Stimulated activated CD4-positive, alpha-beta T cell treated with anti-CD3 and anti-CD28 coated beads, Interleukin-1b, Interleukin-23, amount 100 ng/mL, for 24 hours (primary cell): ENCODE data around the gene NUP93.
A peak's percentile ranks its signal among the peaks of the same experiment; 100 is the strongest.
"Not testable (repeated sequence)": the region's sequence is repeated elsewhere in the genome, so short reads cannot be mapped to it uniquely, and the experiment has no call there.

Experiments
- DNase-seq, 4 experiments: peaks; one replicate each; pipeline ENCODE4 v3.0.0-alpha.2; 2020; ENCODE audit warnings: low read depth in 4 of 4, low spot score in 1 of 4

NUP93 gene

DNA sequence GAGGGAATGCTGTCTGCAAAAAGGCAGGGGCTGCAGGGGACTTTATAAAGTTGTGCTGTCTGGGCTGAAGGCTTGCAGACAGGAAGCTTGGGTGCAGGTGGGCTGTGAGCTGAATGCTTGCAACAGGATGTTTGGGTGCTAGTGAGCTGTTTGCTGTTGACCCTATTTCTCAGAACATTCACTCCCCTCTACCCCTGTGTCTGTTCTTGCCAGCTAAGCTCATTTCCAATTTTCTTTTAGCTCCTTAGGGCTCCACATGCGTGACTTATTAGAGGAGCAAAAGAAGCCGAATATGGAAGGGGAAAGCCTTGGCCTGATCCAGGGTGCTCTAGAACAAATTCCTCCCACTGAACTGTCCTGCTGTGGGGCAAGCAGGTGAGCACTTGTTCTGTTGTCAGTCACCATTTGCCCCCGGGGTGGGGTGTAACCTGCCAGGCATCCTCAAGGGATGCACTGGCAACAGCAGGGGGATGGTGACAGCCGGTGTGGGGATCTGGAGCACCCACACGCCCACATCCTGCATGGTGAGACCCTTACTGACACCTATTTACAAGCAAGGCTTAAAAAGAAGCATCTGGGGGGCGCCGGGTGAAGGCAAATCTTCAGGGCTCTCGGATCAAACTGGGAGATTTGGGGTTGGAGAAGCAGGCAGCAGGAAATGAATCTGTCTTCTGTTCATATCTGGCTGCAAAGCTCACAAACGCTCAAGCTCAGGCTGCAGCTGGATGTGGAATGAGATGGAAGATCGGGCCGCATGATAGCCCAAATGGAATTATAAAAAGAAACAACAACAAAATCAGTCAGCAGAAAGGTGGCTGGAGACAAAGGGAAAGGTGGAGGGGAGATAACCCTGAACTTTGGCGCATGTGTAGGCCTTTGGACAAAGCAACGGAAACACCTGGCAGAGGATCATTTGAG, 21.1 kb upstream of the NUP93 start:
- DNase-seq: no peak

DNA sequence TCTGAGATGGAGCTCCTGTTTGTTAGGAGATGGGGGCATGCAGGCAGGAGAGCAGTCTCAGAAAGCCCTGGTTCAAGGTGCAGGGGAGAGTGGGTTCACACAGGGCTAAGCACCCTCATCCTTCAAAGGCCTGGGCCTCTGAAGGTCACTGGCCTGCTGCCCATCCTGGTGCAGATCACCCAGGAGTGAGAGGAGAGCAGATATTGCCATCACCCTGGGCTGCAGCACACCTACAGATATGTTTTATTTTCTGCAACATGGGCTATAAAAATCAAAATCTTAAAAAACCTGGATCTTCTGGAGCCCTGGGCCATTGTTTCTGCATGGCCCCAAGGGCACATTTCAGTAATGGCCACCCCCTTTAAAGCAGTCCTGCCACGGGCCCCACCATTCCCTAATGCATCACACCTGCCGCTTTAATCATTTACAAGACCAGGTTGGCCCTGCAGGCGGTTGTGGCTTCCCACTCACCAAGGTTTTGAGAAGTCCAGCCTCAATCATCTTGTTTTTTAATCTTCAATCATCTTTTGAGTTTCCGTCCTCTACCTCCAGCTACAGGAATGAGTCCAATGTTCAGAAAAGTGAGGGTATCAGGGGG, 20.4 kb upstream of the NUP93 start:
- DNase-seq: no peak

DNA sequence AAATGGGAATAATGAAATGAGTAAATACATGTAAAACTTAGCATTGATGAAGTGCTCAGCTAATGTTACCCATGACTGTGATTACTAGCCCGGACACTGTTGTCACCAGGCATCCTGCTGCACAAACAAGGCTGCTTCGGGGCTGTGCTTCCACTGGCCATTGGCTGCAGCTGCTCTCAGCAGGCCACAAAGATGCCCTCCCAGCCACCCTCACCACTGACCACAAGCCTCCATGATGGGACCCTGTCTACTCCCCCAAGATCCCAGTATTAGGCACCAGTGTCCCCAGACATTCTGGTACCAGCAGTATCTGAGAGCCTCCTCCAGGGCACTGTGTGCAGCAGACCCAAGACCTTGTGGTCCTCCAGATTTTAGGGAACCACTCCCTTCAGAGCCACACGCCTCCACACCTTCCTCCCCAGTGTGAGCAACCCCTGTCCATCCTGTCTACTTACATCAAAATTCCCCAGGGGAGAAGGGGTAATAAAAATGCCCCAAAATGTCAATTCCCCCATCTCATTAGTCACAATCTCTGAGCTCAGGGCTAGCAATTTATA, 19.7 kb upstream of the NUP93 start:
- DNase-seq: no peak

- no peak for DNase-seq
These were observed 18.1 kb upstream of the NUP93 start for GRCh38 chr16:56711862-56712261.

GRCh38 chr16:56713794-56714193, 16.1 kb upstream of the NUP93 start:
- DNase-seq: no peak

- no peak for DNase-seq
These were observed 14.8 kb upstream of the NUP93 start for GRCh38 chr16:56715126-56715525.

- DNase-seq: no peak
These were observed 13.2 kb upstream of the NUP93 start for GRCh38 chr16:56716761-56717160.

DNA sequence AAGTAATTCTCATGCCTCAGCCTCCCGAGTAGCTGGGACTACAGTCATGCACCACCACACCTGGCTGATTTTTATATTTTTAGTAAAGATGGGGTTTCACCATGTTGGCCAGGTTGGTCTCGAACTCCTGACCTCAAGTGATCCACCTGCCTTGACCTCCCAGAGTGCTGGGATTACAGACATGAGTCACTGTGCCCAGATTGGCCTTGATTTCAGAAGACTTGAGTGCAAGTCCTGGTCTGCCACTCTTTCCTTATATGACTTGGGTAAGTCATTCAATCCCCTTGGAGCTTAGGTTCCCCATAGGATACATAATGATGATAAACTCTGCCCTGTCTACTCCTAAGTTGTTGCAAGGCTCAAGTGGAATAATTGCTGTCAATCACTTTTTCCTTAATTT, 12.4 kb upstream of the NUP93 start:
- DNase-seq: not testable (repeated sequence)

DNA sequence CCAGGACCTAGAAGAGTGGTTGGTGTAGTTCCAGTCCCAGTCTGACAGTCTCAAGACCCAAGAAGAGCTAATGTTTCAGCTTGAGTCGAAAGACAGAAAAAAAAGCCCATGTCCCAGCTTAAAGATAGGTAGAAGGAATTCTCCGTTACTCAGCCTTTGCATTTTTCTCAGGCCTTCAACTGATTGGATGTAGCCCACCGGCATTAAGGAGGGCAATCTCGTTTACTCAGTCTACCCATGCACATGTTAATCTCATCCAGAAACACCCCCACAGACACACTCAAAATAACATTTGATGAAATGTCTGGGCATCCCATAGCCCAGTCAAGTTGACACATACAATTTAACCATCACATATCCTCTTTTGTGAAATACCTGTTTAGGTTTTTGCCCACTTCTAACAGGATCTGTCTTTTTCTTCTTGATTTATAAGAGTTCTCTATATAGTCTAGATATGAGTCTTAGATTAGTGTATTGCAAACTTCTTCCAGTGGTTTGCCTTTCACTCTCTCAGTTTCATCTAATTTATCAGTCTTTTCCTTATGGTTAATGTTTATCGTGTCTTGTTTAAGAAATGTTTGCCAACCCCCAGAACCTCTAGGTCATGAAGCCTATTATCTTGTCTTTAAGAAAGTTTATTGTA, 7.6 kb upstream of the NUP93 start:
- DNase-seq: no peak

- DNase-seq: no peak
These were observed 5.7 kb upstream of the NUP93 start for GRCh38 chr16:56724191-56724590.

GRCh38 chr16:56726283-56726682, 3.6 kb upstream of the NUP93 start:
- no peak for DNase-seq

- DNase-seq: no peak
These were observed 3.0 kb upstream of the NUP93 start for GRCh38 chr16:56726926-56727325.

- no peak for DNase-seq
These were observed 1.9 kb upstream of the NUP93 start for GRCh38 chr16:56728027-56728426.

GRCh38 chr16:56728980-56729734, 772 bp upstream of the NUP93 start:
- DNase-seq: no peak

DNA sequence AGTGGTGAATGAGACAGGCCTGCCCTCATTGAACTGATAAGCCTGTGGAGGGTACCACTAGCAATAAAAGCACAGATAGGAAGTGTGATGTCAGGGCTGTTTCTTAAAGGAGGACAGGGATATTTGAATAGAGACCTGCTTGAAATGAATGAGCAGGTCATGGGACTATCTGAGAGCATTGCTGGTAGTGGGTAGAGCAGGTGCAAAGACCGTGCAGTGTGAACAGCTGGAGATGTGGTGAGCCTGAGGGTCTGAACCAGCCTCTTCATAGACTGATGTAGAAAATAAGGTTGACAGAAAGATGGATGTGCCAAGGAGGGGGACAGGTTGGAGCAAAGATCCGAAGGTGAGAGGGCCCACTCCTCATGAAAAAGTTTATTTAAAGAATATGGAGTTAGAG, 2.4 kb downstream of the NUP93 start:
- DNase-seq: no peak

GRCh38 chr16:56732832-56733231, 2.9 kb downstream of the NUP93 start:
- DNase-seq: peak in 1 of 4 experiments; percentile 23

GRCh38 chr16:56734429-56734828, 4.5 kb downstream of the NUP93 start:
- no peak for DNase-seq

DNA sequence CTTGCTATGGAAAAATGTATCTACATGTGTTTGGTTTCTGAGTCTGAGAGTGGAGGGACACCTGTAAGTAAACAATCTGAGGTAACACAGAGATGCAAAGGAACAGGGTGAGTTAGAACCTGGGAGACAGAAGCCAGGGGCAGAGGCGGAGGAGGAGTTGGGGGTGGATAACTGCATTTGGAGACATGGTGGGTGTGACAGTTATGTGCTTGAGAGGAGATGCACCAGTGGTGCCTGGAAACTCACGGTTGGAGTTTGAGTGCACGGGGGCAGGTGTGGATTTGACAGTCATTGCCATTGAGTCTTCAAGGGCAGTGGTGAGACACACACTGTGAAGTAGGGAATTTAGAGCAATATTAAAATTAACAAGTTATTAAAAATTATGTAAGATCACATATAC, 6.5 kb downstream of the NUP93 start:
- no peak for DNase-seq

GRCh38 chr16:56737539-56737938, 7.6 kb downstream of the NUP93 start:
- no peak for DNase-seq

DNA sequence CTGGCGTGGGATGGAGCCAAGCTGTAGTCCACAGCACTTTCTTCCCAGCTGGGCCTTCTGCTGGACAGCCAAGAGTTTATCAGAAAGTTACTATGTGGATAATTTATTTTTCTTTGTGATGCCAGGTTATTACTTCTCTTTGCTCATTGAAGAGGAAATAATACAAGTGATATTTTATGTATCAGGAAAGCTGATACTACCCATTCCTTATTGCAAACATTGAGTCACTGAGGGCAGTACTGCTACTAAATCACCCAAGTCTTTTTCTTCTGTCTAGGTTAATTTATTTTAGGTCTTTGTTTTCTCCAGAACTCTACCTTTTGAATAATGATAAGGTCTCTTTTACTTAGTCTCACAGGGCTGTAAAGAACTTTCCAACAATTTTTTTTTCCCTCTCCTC, 8.3 kb downstream of the NUP93 start:
- DNase-seq: no peak

DNA sequence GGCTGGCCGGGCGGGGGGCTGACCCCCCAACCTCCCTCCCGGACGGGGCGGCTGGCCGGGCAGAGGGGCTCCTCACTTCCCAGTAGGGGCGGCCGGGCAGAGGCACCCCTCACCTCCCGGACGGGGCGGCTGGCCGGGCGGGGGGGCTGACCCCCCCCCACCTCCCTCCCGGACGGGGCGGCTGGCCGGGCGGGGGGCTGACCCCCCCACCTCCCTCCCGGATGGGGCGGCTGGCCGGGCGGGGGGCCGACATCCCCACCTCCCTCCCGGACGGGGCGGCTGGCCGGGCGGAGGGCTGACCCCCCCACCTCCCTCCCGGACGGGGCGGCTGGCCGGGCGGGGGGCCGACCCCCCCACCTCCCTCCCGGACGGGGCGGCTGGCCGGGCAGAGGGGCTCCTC, 9.4 kb downstream of the NUP93 start:
- not testable (repeated sequence) for DNase-seq
